ENCODE results near the gene FAM222A.

FAM222A gene

GRCh38 chr12:109795023-109795422 is 81.4 kb downstream of the FAM222A start:
- no peak for DNase-seq (ENCODE audit: low read depth in 2 of 3, low spot score in 2 of 3)

GRCh38 chr12:109796057-109796456 is 82.4 kb downstream of the FAM222A start:
- no peak for DNase-seq (ENCODE audit: low read depth in 2 of 3, low spot score in 2 of 3)

- no peak for DNase-seq (ENCODE audit: low read depth in 2 of 3, low spot score in 2 of 3)
Measured at GRCh38 chr12:109797905-109798669, 84.5 kb downstream of the FAM222A start.

- no peak for DNase-seq (ENCODE audit: low read depth in 2 of 3, low spot score in 2 of 3)
Measured at GRCh38 chr12:109798691-109799090, 85.1 kb downstream of the FAM222A start.

GRCh38 chr12:109800536-109800935 is 86.9 kb downstream of the FAM222A start:
- DNase-seq (ENCODE audit: low read depth in 2 of 3, low spot score in 2 of 3), result no peak

- DNase-seq (ENCODE audit: low read depth in 2 of 3, low spot score in 2 of 3), result no peak
Measured at GRCh38 chr12:109802828-109803227, 89.2 kb downstream of the FAM222A start.

GRCh38 chr12:109803678-109804077 is 90.1 kb downstream of the FAM222A start:
- DNase-seq (ENCODE audit: low read depth in 2 of 3, low spot score in 2 of 3), result no peak

- peak; percentile 4 to 48 (median 43) for DNase-seq (ENCODE audit: low read depth in 2 of 3, low spot score in 2 of 3)
Measured at GRCh38 chr12:109804820-109805761, 91.5 kb downstream of the FAM222A start.

- no peak for DNase-seq (ENCODE audit: low read depth in 2 of 3, low spot score in 2 of 3)
Measured at GRCh38 chr12:109807954-109808643, 94.5 kb downstream of the FAM222A start.

- DNase-seq (ENCODE audit: low read depth in 2 of 3, low spot score in 2 of 3), result no peak
Measured at GRCh38 chr12:109808876-109809646, 95.4 kb downstream of the FAM222A start.

GRCh38 chr12:109810954-109811623 is 97.5 kb downstream of the FAM222A start:
- DNase-seq (ENCODE audit: low read depth in 2 of 3, low spot score in 2 of 3), result no peak

GRCh38 chr12:109811624-109811995 is 98.0 kb downstream of the FAM222A start:
- no peak for DNase-seq (ENCODE audit: low read depth in 2 of 3, low spot score in 2 of 3)

- DNase-seq (ENCODE audit: low read depth in 2 of 3, low spot score in 2 of 3), result no peak
Measured at GRCh38 chr12:109813810-109814416, 100.3 kb downstream of the FAM222A start.

GRCh38 chr12:109814600-109815150 is 101.0 kb downstream of the FAM222A start:
- no peak for DNase-seq (ENCODE audit: low read depth in 2 of 3, low spot score in 2 of 3)

- no peak for DNase-seq (ENCODE audit: low read depth in 2 of 3, low spot score in 2 of 3)
Measured at GRCh38 chr12:109815225-109815624, 101.6 kb downstream of the FAM222A start.

- no peak for DNase-seq (ENCODE audit: low read depth in 2 of 3, low spot score in 2 of 3)
Measured at GRCh38 chr12:109815757-109816617, 102.4 kb downstream of the FAM222A start.

GRCh38 chr12:109816870-109817269 is 103.2 kb downstream of the FAM222A start:
- no peak for DNase-seq (ENCODE audit: low read depth in 2 of 3, low spot score in 2 of 3)

- DNase-seq (ENCODE audit: low read depth in 2 of 3, low spot score in 2 of 3), result no peak
Measured at GRCh38 chr12:109817627-109818231, 104.1 kb downstream of the FAM222A start.
